ENCODE measurements around the gene NANOGP8.

DNA sequence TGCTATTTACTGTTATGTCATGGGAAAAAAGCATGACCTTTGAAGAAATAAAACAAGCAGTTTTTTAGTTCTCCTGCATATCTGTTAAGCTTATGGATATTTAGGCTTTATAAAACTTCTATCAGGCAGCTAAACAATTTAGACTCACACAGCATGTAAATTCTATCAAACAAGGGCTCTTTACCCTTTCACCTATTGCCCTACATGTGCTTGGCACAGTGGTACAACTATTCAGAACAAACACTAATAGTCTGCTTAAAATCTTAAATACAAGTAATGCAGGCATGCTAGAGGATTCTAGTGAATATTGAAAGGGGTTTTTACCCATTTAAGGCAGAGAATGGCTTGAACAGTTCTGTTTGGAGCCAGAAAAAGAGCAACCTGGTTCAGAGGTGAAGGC, 23.4 kb upstream of the NANOGP8 start:
- TF ChIP-seq POLR2AphosphoS5 (IDR thresholded peaks at IDR 0.05; ENCODE audit: low read depth, low read length) (no peak), POLR2A (IDR thresholded peaks at IDR 0.05; ENCODE audit: low read depth, low read length) (no peak), TAF1 (IDR thresholded peaks at IDR 0.05; ENCODE audit: low read depth, low read length) (no peak)

Data from GM12891 (cell line).